ENCODE data around the gene RSPH4A.
"Not testable (repeated sequence)": the region's sequence is repeated elsewhere in the genome, so short reads cannot be mapped to it uniquely, and the experiment has no call there.

The RSPH4A gene

GRCh38 chr6:116663308-116663707 lies 47.0 kb downstream of the RSPH4A start:
- DNase-seq (ENCODE audit: low read depth), result no peak
- TF ChIP-seq POLR2A (IDR thresholded peaks at IDR 0.05; ENCODE audit: extremely low read depth, insufficient read length), result no peak
- TF ChIP-seq CTCF (IDR thresholded peaks at IDR 0.05; ENCODE audit: low read depth, low read length), result no peak
- TF ChIP-seq MYC (IDR thresholded peaks at IDR 0.05; ENCODE audit: low read depth, low read length), result no peak
- TF ChIP-seq MAX (IDR thresholded peaks at IDR 0.05; ENCODE audit: low read depth, low read length), result no peak
- no peak overlapping the region for H3K4me3 ChIP-seq (ENCODE audit: low read depth, low read length)

GRCh38 chr6:116664169-116664568 lies 47.9 kb downstream of the RSPH4A start:
- DNase-seq (ENCODE audit: low read depth), result not testable (repeated sequence)
- peak overlapping the region; percentile 98 for H3K4me3 ChIP-seq (ENCODE audit: low read depth, low read length)

- TF ChIP-seq CTCF (IDR thresholded peaks at IDR 0.05; ENCODE audit: low read depth, low read length) (no peak), MYC (IDR thresholded peaks at IDR 0.05; ENCODE audit: low read depth, low read length) (no peak), POLR2A (IDR thresholded peaks at IDR 0.05; ENCODE audit: extremely low read depth, insufficient read length) (no peak), MAX (IDR thresholded peaks at IDR 0.05; ENCODE audit: low read depth, low read length) (no peak)
Measured at GRCh38 chr6:116665464-116665863, 49.2 kb downstream of the RSPH4A start.

GRCh38 chr6:116666869-116667268 lies 50.6 kb downstream of the RSPH4A start:
- TF ChIP-seq POLR2A (IDR thresholded peaks at IDR 0.05; ENCODE audit: extremely low read depth, insufficient read length), result no peak
- TF ChIP-seq CTCF (IDR thresholded peaks at IDR 0.05; ENCODE audit: low read depth, low read length), result no peak
- no peak for TF ChIP-seq MAX (IDR thresholded peaks at IDR 0.05; ENCODE audit: low read depth, low read length)
- TF ChIP-seq MYC (IDR thresholded peaks at IDR 0.05; ENCODE audit: low read depth, low read length), result no peak
- peak overlapping the region; percentile 98 for H3K4me3 ChIP-seq (ENCODE audit: low read depth, low read length)
- no peak for DNase-seq (ENCODE audit: low read depth)

More at GRCh38 chr6:116665464-116665863, 49.2 kb downstream of the RSPH4A start:
- no peak for DNase-seq (ENCODE audit: low read depth)
- H3K4me3 ChIP-seq (ENCODE audit: low read depth, low read length), result peak overlapping the region; percentile 98

GRCh38 chr6:116667623-116668022 lies 51.3 kb downstream of the RSPH4A start:
- 0 out of 2 replicates have a peak, but pooled peaks have one; percentile 29 for TF ChIP-seq MAX (IDR thresholded peaks at IDR 0.05; ENCODE audit: low read depth, low read length)
- TF ChIP-seq CTCF (IDR thresholded peaks at IDR 0.05; ENCODE audit: low read depth, low read length), result no peak
- DNase-seq (ENCODE audit: low read depth), result peak; percentile 76
- H3K4me3 ChIP-seq (ENCODE audit: low read depth, low read length), result peak overlapping the region; percentile 98

- no peak for DNase-seq (ENCODE audit: low read depth)
- TF ChIP-seq POLR2A (IDR thresholded peaks at IDR 0.05; ENCODE audit: extremely low read depth, insufficient read length) (no peak), MAX (IDR thresholded peaks at IDR 0.05; ENCODE audit: low read depth, low read length) (no peak), MYC (IDR thresholded peaks at IDR 0.05; ENCODE audit: low read depth, low read length) (no peak), CTCF (IDR thresholded peaks at IDR 0.05; ENCODE audit: low read depth, low read length) (no peak)
- no peak overlapping the region for H3K4me3 ChIP-seq (ENCODE audit: low read depth, low read length)
Measured at GRCh38 chr6:116672306-116672705, 56.0 kb downstream of the RSPH4A start.
